BLaER1 treated with 17β-estradiol and CSF1 and Interleukin-3, amounts not matched to agents 10 nM and 100 nM (cell line): ENCODE results near the gene TNNI2.

ENCODE experiments used
- H3K27ac ChIP-seq, 11 experiments: shearing (Covaris generic); formaldehyde crosslinking; 2 replicates each; pipeline ENCODE4 v1.8.1; 2022
- H3K27me3 ChIP-seq, 11 experiments: shearing (Covaris generic); formaldehyde crosslinking; 2 replicates each; pipeline ENCODE4 v1.8.1; 2022
- H3K36me3 ChIP-seq, 11 experiments: shearing (Covaris generic); formaldehyde crosslinking; 2 replicates each; pipeline ENCODE4 v1.8.1; 2022
- H3K4me1 ChIP-seq, 10 experiments: shearing (Covaris generic); formaldehyde crosslinking; 2 replicates each; pipeline ENCODE4 v1.8.1; 2022
- H3K4me2 ChIP-seq, 11 experiments: shearing (Covaris generic); formaldehyde crosslinking; 2 replicates each; pipeline ENCODE4 v1.8.1; 2022
- H3K4me3 ChIP-seq, 10 experiments: shearing (Covaris generic); formaldehyde crosslinking; 2 replicates each; pipeline ENCODE4 v1.8.1; 2022
- H3K9ac ChIP-seq, 11 experiments: shearing (Covaris generic); formaldehyde crosslinking; 2 replicates each; pipeline ENCODE4 v1.8.1; 2022
- H3K9me3 ChIP-seq, 11 experiments: shearing (Covaris generic); formaldehyde crosslinking; replicated peaks in 1 of 11; 2 replicates each; pipeline ENCODE4 v1.8.1; 2022
- H4K20me1 ChIP-seq, 11 experiments: shearing (Covaris generic); formaldehyde crosslinking; 2 replicates each; pipeline ENCODE4 v1.8.1; 2022
- Cebpa-rat ChIP-seq, 11 experiments: shearing (Covaris generic); IDR thresholded peaks; 2 replicates each; pipeline ENCODE4 v1.8.1; 2022

The TNNI2 gene

GRCh38 chr11:1844221-1845094, 5.7 kb downstream of the TNNI2 start:
- Histone ChIP-seq H3K9ac (peak overlapping the region; percentile 15 to 71 (median 53); a peak in 17 of 22 replicates), H3K4me3 (peak overlapping the region in 6 of 10 experiments; percentile 23 to 60 (median 36); a peak in 10 of 20 replicates), H3K27ac (peak overlapping the region in 9 of 11 experiments; percentile 30 to 84 (median 66); a peak in 18 of 22 replicates), H3K4me1 (peaks cover 85 to 100% (median 97%) of the 10 kb centered on the region in 10 experiments), H3K36me3 (no peaks in the 10 kb centered on the region), H3K27me3 (peaks cover 0 to 6% (median 0%) of the 10 kb centered on the region in 11 experiments; a peak in 4 of 22 replicates), H4K20me1 (peaks cover 0 to 15% (median 0%) of the 10 kb centered on the region in 11 experiments; a peak in 3 of 22 replicates), H3K4me2 (peak overlapping the region; percentile 80 to 100 (median 99)), H3K9me3 (no peaks in the 10 kb centered on the region)
- TF ChIP-seq Cebpa-rat (IDR thresholded peaks at IDR 0.05): no peak

GRCh38 chr11:1845095-1845429, 6.3 kb downstream of the TNNI2 start:
- Histone ChIP-seq H3K4me1 (peaks cover 85 to 100% (median 97%) of the 10 kb centered on the region in 10 experiments), H3K27me3 (peaks cover 0 to 6% (median 0%) of the 10 kb centered on the region in 11 experiments; a peak in 4 of 22 replicates), H3K36me3 (no peaks in the 10 kb centered on the region), H3K9ac (peak overlapping the region in 8 of 11 experiments; percentile 49 to 71 (median 61); a peak in 13 of 22 replicates), H3K9me3 (no peaks in the 10 kb centered on the region), H4K20me1 (peaks cover 0 to 14% (median 0%) of the 10 kb centered on the region in 11 experiments; a peak in 3 of 22 replicates), H3K4me3 (peak overlapping the region in 3 of 10 experiments; percentile 33 to 60 (median 47); a peak in 5 of 20 replicates), H3K4me2 (peak overlapping the region; percentile 80 to 100 (median 99)), H3K27ac (peak overlapping the region in 7 of 11 experiments; percentile 34 to 84 (median 77); a peak in 12 of 22 replicates)
- no peak for TF ChIP-seq Cebpa-rat (IDR thresholded peaks at IDR 0.05)

GRCh38 chr11:1845561-1846452, 7.0 kb downstream of the TNNI2 start:
- Histone ChIP-seq H3K4me2 (peak overlapping the region; percentile 80 to 100 (median 99)), H3K9me3 (no peaks in the 10 kb centered on the region), H4K20me1 (peaks cover 0 to 10% (median 0%) of the 10 kb centered on the region in 11 experiments; a peak in 2 of 22 replicates), H3K36me3 (no peaks in the 10 kb centered on the region), H3K27ac (peak overlapping the region in 8 of 11 experiments; percentile 2 to 84 (median 72); a peak in 12 of 22 replicates), H3K4me1 (peaks cover 85 to 100% (median 97%) of the 10 kb centered on the region in 10 experiments), H3K4me3 (no peak overlapping the region; a peak in 2 of 20 replicates), H3K9ac (peak overlapping the region in 7 of 11 experiments; percentile 9 to 71 (median 64); a peak in 13 of 22 replicates), H3K27me3 (peaks cover 0 to 6% (median 0%) of the 10 kb centered on the region in 11 experiments; a peak in 4 of 22 replicates)
- TF ChIP-seq Cebpa-rat (IDR thresholded peaks at IDR 0.05): no peak

GRCh38 chr11:1846453-1846932, 7.7 kb downstream of the TNNI2 start:
- Histone ChIP-seq H3K36me3 (no peaks in the 10 kb centered on the region), H3K4me1 (peaks cover 85 to 100% (median 97%) of the 10 kb centered on the region in 10 experiments), H3K4me2 (peak overlapping the region in 9 of 11 experiments; percentile 80 to 100 (median 99); a peak in 15 of 22 replicates), H3K27ac (peak overlapping the region in 6 of 11 experiments; percentile 25 to 84 (median 58); a peak in 7 of 22 replicates), H3K9ac (peak overlapping the region in 4 of 11 experiments; percentile 3 to 71 (median 68); a peak in 5 of 22 replicates), H4K20me1 (peaks cover 0 to 13% (median 0%) of the 10 kb centered on the region in 11 experiments; a peak in 4 of 22 replicates), H3K9me3 (no peaks in the 10 kb centered on the region), H3K27me3 (peaks cover 0 to 6% (median 0%) of the 10 kb centered on the region in 11 experiments; a peak in 5 of 22 replicates), H3K4me3 (no peak overlapping the region)
- no peak for TF ChIP-seq Cebpa-rat (IDR thresholded peaks at IDR 0.05)

GRCh38 chr11:1847006-1847735, 8.4 kb downstream of the TNNI2 start:
- Histone ChIP-seq H3K4me2 (peak overlapping the region in 10 of 11 experiments; percentile 89 to 100 (median 98); a peak in 15 of 22 replicates), H3K4me1 (peaks cover 85 to 100% (median 97%) of the 10 kb centered on the region in 10 experiments), H3K4me3 (no peak overlapping the region), H3K27me3 (peaks cover 0 to 6% (median 0%) of the 10 kb centered on the region in 11 experiments; a peak in 5 of 22 replicates), H3K36me3 (no peaks in the 10 kb centered on the region), H3K27ac (peak overlapping the region in 2 of 11 experiments; percentile 10 to 93; a peak in 3 of 22 replicates), H3K9ac (peak overlapping the region in 2 of 11 experiments; percentile 18 to 66; a peak in 3 of 22 replicates), H4K20me1 (peaks cover 0 to 20% (median 0%) of the 10 kb centered on the region in 11 experiments; a peak in 4 of 22 replicates), H3K9me3 (no peaks in the 10 kb centered on the region)
- TF ChIP-seq Cebpa-rat (IDR thresholded peaks at IDR 0.05): no peak

GRCh38 chr11:1847926-1848639, 9.3 kb downstream of the TNNI2 start:
- Histone ChIP-seq H3K9me3 (no peaks in the 10 kb centered on the region), H3K9ac (peak overlapping the region in 3 of 11 experiments; percentile 15 to 36 (median 17); a peak in 4 of 22 replicates), H3K4me2 (peak overlapping the region; percentile 89 to 100 (median 99); a peak in 19 of 22 replicates), H3K27ac (peak overlapping the region in 7 of 11 experiments; percentile 4 to 93 (median 31); a peak in 9 of 22 replicates), H3K27me3 (peaks cover 0 to 8% (median 0%) of the 10 kb centered on the region in 11 experiments; a peak in 3 of 22 replicates), H3K4me3 (no peak overlapping the region), H4K20me1 (peaks cover 0 to 24% (median 0%) of the 10 kb centered on the region in 11 experiments; a peak in 5 of 22 replicates), H3K36me3 (no peaks in the 10 kb centered on the region), H3K4me1 (peaks cover 85 to 100% (median 97%) of the 10 kb centered on the region in 10 experiments)
- no peak for TF ChIP-seq Cebpa-rat (IDR thresholded peaks at IDR 0.05)
